Neural progenitor cell (in vitro differentiated cells): Measurements from ENCODE around the gene DCDC1. TPM values are rescaled to one million over a fixed set of nuclear protein-coding genes. Genes with fewer than 3 reads are reported as not detected.
A peak's percentile ranks its signal among the peaks of the same experiment; 100 is the strongest.

Experiments used
- DNase-seq: peaks from one replicate; pipeline ENCODE4 v3.0.0-alpha.2; 2016; ENCODE audit warnings: low spot score
- H2AFZ ChIP-seq: fragments of 200-600 bp; sonication (generic); replicated peaks from 2 replicates; pipeline ENCODE4 v1.6.1; 2016; ENCODE audit warnings: antibody characterized with exemption
- H3F3A ChIP-seq: fragments of 200-600 bp; sonication (generic); 2 replicates; pipeline ENCODE4 v1.6.1; 2016; ENCODE audit warnings: antibody characterized with exemption, low read depth
- H3K27ac ChIP-seq: fragments of 200-600 bp; sonication (generic); 2 replicates; pipeline ENCODE4 v1.5.1; 2016; ENCODE audit warnings: mild to moderate bottlenecking
- H3K27me3 ChIP-seq: fragments of 200-600 bp; sonication (generic); 2 replicates; pipeline ENCODE4 v1.6.1; 2016; ENCODE audit warnings: mild to moderate bottlenecking, moderate library complexity
- H3K36me3 ChIP-seq: fragments of 200-600 bp; sonication (generic); 2 replicates; pipeline ENCODE4 v1.5.1; 2016
- H3K4me1 ChIP-seq: fragments of 200-600 bp; sonication (generic); 2 replicates; pipeline ENCODE4 v1.6.1; 2016; ENCODE audit warnings: mixed run types
- H3K4me2 ChIP-seq: fragments of 200-600 bp; sonication (generic); 2 replicates; pipeline ENCODE4 v1.6.1; 2016
- H3K4me3 ChIP-seq: fragments of 200-600 bp; sonication (generic); 2 replicates; pipeline ENCODE4 v1.5.1; 2016
- H3K79me2 ChIP-seq: fragments of 200-600 bp; sonication (generic); 2 replicates; pipeline ENCODE4 v1.6.1; 2016; ENCODE audit warnings: low read depth
- H3K9ac ChIP-seq: fragments of 200-600 bp; sonication (generic); 2 replicates; pipeline ENCODE4 v1.6.1; 2016
- H3K9me3 ChIP-seq: fragments of 200-600 bp; sonication (generic); 2 replicates; pipeline ENCODE4 v1.5.1; 2016; ENCODE audit warnings: low read depth
- H4K20me1 ChIP-seq: fragments of 200-600 bp; sonication (generic); 2 replicates; pipeline ENCODE4 v1.6.1; 2016; ENCODE audit warnings: low read depth
- H3K27ac Mint-ChIP-seq: 3 replicates; pipeline ENCODE4 v1.8.0; 2021; ENCODE audit warnings: mixed read lengths
- H3K27me3 Mint-ChIP-seq: 2 replicates; pipeline ENCODE4 v1.8.0; 2022; ENCODE audit warnings: low read depth, mild to moderate bottlenecking, inconsistent platforms, moderate library complexity, mixed read lengths; ENCODE audit not compliant: insufficient read depth
- H3K36me3 Mint-ChIP-seq: 3 replicates; pipeline ENCODE4 v1.8.0; 2021; ENCODE audit warnings: mixed read lengths
- H3K4me1 Mint-ChIP-seq: 3 replicates; pipeline ENCODE4 v1.8.0; 2021; ENCODE audit warnings: mixed read lengths
- H3K4me3 Mint-ChIP-seq: 3 replicates; pipeline ENCODE4 v1.8.0; 2021; ENCODE audit warnings: mild to moderate bottlenecking, moderate library complexity, mixed read lengths
- H3K9me3 Mint-ChIP-seq: 3 replicates; pipeline ENCODE4 v1.8.0; 2020; ENCODE audit warnings: mixed read lengths
- EZH2 ChIP-seq: fragments of 200-600 bp; sonication (generic); IDR thresholded peaks from 2 replicates; pipeline ENCODE4 v1.6.1; 2017; ENCODE audit warnings: antibody characterized with exemption, mild to moderate bottlenecking, moderate library complexity
- EZH2phosphoT487 ChIP-seq: fragments of 200-600 bp; sonication (generic); IDR thresholded peaks from 2 replicates; pipeline ENCODE4 v1.6.1; 2017; ENCODE audit warnings: antibody characterized with exemption
- total RNA-seq: library from RNA; depleted of rRNA; stranded (reverse); fragments of >200 nt; gene quantifications from 2 replicates; pipeline ENCODE4 v1.2.3, GENCODE V29; 2015; ENCODE audit warnings: low replicate concordance
- TF ChIP-seq, protein P1 (sequence below): fragments of 200-600 bp; sonication (generic); IDR thresholded peaks from 2 replicates; pipeline ENCODE4 v1.5.1; 2017; ENCODE audit warnings: antibody characterized with exemption, mild to moderate bottlenecking

Gene DCDC1
- total RNA-seq, 1 donor from 2014 or later: 5.0 TPM

DNA sequence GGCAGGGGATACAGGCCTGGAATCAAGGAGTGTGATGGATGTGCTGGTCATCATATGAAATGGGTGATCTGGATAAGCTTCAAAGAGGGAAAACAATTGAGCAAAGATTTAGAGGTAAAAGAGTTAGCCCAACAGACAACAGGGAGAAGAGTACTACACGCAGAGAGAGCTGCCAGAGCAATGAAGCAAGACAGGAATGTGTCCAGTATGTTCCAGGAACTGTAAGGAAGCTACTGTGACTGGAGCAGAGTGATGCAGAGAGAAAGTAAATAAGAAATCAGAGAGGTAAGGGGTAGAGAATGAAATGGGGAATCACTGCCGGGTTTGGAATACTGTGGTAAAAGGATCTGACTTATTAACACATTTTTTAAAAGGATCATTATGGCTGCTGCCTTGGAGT is 255.1 kb downstream of the DCDC1 start:
- no peaks in the 10 kb centered on the region for H3K9me3 ChIP-seq
- no peaks in the 10 kb centered on the region for H4K20me1 ChIP-seq
- no peaks in the 10 kb centered on the region for H3K9me3 Mint-ChIP-seq
- TF ChIP-seq, protein P1, sequence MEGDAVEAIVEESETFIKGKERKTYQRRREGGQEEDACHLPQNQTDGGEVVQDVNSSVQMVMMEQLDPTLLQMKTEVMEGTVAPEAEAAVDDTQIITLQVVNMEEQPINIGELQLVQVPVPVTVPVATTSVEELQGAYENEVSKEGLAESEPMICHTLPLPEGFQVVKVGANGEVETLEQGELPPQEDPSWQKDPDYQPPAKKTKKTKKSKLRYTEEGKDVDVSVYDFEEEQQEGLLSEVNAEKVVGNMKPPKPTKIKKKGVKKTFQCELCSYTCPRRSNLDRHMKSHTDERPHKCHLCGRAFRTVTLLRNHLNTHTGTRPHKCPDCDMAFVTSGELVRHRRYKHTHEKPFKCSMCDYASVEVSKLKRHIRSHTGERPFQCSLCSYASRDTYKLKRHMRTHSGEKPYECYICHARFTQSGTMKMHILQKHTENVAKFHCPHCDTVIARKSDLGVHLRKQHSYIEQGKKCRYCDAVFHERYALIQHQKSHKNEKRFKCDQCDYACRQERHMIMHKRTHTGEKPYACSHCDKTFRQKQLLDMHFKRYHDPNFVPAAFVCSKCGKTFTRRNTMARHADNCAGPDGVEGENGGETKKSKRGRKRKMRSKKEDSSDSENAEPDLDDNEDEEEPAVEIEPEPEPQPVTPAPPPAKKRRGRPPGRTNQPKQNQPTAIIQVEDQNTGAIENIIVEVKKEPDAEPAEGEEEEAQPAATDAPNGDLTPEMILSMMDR: no peak
- no peak for TF ChIP-seq EZH2phosphoT487
- TF ChIP-seq EZH2: no peak
- peaks cover 47% of the 10 kb centered on the region for H3K4me1 ChIP-seq
- no peaks in the 10 kb centered on the region for H3K36me3 Mint-ChIP-seq
- H3K79me2 ChIP-seq: no peaks in the 10 kb centered on the region
- peaks cover 6% of the 10 kb centered on the region for H3F3A ChIP-seq
- peaks cover 44% of the 10 kb centered on the region for H3K4me1 Mint-ChIP-seq
- no peak for DNase-seq
- peak overlapping the region; percentile 5 for H3K27ac Mint-ChIP-seq
- H3K4me3 Mint-ChIP-seq: no peak overlapping the region
- H2AFZ ChIP-seq: no peak overlapping the region
- H3K9ac ChIP-seq: no peak overlapping the region
- H3K27ac ChIP-seq: no peak overlapping the region
- no peak overlapping the region for H3K4me3 ChIP-seq
- H3K36me3 ChIP-seq: no peaks in the 10 kb centered on the region
- no peaks in the 10 kb centered on the region for H3K27me3 ChIP-seq
- peaks cover 5% of the 10 kb centered on the region for H3K27me3 Mint-ChIP-seq
- H3K4me2 ChIP-seq: no peak overlapping the region

DNA sequence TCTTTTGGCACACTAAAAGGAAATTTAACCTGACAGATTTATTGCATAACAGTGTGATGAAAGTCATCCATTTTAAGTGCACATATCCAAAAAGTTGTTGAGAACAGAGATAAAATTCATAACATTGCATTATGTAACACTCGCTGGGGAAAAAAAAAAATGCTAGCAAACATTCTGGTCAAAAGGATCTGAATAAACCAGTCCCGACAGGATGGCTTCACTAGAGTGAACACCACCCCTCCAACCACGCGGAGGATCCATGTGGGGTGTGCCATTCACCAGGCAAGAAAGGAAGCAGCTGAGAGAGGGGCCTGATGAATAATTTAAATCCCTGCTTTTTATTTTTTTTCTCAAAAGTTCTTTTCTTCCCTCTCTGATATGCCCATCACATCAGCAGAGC is 258.7 kb downstream of the DCDC1 start:
- Histone ChIP-seq H3F3A (peaks cover 39% of the 10 kb centered on the region), H3K4me2 (peak overlapping the region; percentile 34), H3K27me3 (no peaks in the 10 kb centered on the region)

DNA sequence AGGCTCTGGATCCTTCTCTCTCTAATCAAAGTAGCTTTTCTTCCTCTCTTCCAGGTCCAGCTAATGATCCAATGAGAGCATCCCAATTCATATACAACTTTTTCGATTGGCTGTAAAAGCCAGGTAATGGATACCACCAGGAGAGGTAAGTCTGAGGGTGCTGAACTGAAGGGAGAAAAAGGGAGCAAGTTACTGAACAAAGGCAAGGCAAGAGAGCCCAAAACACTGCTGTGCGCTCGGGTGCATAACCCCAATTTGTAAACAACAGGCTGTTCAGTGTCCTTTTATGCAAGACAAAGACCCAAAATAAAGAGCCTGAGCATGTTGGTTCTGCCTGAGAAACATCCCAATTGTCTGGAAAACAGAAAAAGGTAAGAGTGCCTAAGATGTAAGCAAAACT is 260.1 kb downstream of the DCDC1 start:
- peak; percentile 57 for TF ChIP-seq EZH2phosphoT487
- no peak for TF ChIP-seq EZH2
- Mint-ChIP-seq H3K9me3 (no peaks in the 10 kb centered on the region), H3K27ac (peak overlapping the region; percentile 30), H3K27me3 (peaks cover 7% of the 10 kb centered on the region), H3K4me1 (peaks cover 67% of the 10 kb centered on the region), H3K36me3 (no peaks in the 10 kb centered on the region), H3K4me3 (no peak overlapping the region)
- no peak overlapping the region for H3K9ac ChIP-seq
- no peaks in the 10 kb centered on the region for H3K36me3 ChIP-seq
- no peaks in the 10 kb centered on the region for H3K79me2 ChIP-seq
- no peak overlapping the region for H3K27ac ChIP-seq
- peaks cover 63% of the 10 kb centered on the region for H3K4me1 ChIP-seq
- H4K20me1 ChIP-seq: no peaks in the 10 kb centered on the region
- peak overlapping the region; percentile 36 for H3K4me2 ChIP-seq
- H3K9me3 ChIP-seq: no peaks in the 10 kb centered on the region
- no peaks in the 10 kb centered on the region for H3K27me3 ChIP-seq
- peaks cover 42% of the 10 kb centered on the region for H3F3A ChIP-seq
- peak; percentile 71 for DNase-seq
- H3K4me3 ChIP-seq: no peak overlapping the region
- H2AFZ ChIP-seq: no peak overlapping the region

More for the DNA sequence above, 258.7 kb downstream of the DCDC1 start:
- peaks cover 75% of the 10 kb centered on the region for H3K4me1 Mint-ChIP-seq
- Histone ChIP-seq H3K79me2 (no peaks in the 10 kb centered on the region), H4K20me1 (no peaks in the 10 kb centered on the region), H3K4me1 (peaks cover 71% of the 10 kb centered on the region), H3K36me3 (no peaks in the 10 kb centered on the region), H3K4me3 (no peak overlapping the region), H3K9me3 (no peaks in the 10 kb centered on the region), H3K9ac (no peak overlapping the region), H2AFZ (no peak overlapping the region), H3K27ac (no peak overlapping the region)
- TF ChIP-seq EZH2 (no peak), EZH2phosphoT487 (no peak)
- TF ChIP-seq, protein P1: no peak
- peak; percentile 36 for DNase-seq
- no peaks in the 10 kb centered on the region for H3K36me3 Mint-ChIP-seq
- no peaks in the 10 kb centered on the region for H3K9me3 Mint-ChIP-seq
- no peak overlapping the region for H3K4me3 Mint-ChIP-seq
- no peak overlapping the region for H3K27ac Mint-ChIP-seq
- H3K27me3 Mint-ChIP-seq: peaks cover 7% of the 10 kb centered on the region

DNA sequence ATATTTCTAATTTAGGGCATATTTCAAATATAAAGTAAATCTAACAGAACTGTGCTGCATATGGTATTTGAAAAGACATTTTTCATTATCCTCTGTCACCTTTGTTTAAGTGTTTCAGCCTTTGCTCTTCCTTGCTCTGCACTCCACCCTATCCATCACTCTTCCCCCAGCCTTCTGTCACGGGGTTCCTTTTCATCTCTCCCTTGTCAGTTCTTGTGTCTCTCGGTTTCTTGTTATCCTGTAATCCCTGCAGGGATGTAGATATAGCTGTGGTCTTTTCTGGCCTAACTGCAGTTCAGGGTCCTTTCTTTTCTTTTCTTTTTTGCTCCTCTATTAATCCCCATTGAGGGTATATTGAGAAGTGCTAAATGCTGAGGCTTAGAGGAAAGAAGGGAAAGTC is 261.9 kb downstream of the DCDC1 start:
- Mint-ChIP-seq H3K4me1 (peaks cover 64% of the 10 kb centered on the region), H3K9me3 (no peaks in the 10 kb centered on the region), H3K27ac (no peak overlapping the region), H3K4me3 (no peak overlapping the region), H3K27me3 (peaks cover 3% of the 10 kb centered on the region), H3K36me3 (no peaks in the 10 kb centered on the region)
- peaks cover 42% of the 10 kb centered on the region for H3F3A ChIP-seq
- no peaks in the 10 kb centered on the region for H3K27me3 ChIP-seq
- no peaks in the 10 kb centered on the region for H3K79me2 ChIP-seq
- no peaks in the 10 kb centered on the region for H4K20me1 ChIP-seq
- H3K36me3 ChIP-seq: no peaks in the 10 kb centered on the region
- no peak overlapping the region for H3K4me3 ChIP-seq
- peak; percentile 34 for DNase-seq
- H3K4me1 ChIP-seq: peaks cover 59% of the 10 kb centered on the region
- H3K4me2 ChIP-seq: peak overlapping the region; percentile 11
- no peak overlapping the region for H3K9ac ChIP-seq
- H2AFZ ChIP-seq: no peak overlapping the region
- TF ChIP-seq, protein P1: no peak
- TF ChIP-seq EZH2phosphoT487: peak; percentile 4
- H3K27ac ChIP-seq: no peak overlapping the region
- H3K9me3 ChIP-seq: no peaks in the 10 kb centered on the region
